Trophoblast cell (in vitro differentiated cells and primary cell): Measurements from ENCODE around the gene DOCK2.

Experiments
- DNase-seq, 2 donors: peaks; one replicate each; pipeline ENCODE4 v3.0.0-alpha.2; 2016
- H2AFZ ChIP-seq: 2 replicates; pipeline ENCODE4 v1.6.1; 2013; ENCODE audit warnings: low read length, moderate library complexity, mild to moderate bottlenecking; ENCODE audit not compliant: insufficient read depth, poor library complexity
- H2AK5ac ChIP-seq: 2 replicates; pipeline ENCODE4 v1.6.1; 2013; ENCODE audit warnings: mild to moderate bottlenecking, low read length
- H2BK120ac ChIP-seq: 2 replicates; pipeline ENCODE4 v1.6.1; 2013; ENCODE audit warnings: low read length, mild to moderate bottlenecking, moderate library complexity; ENCODE audit not compliant: insufficient read depth, poor library complexity
- H2BK12ac ChIP-seq: 2 replicates; pipeline ENCODE4 v1.6.1; 2013; ENCODE audit warnings: mild to moderate bottlenecking, low read length, moderate library complexity
- H2BK5ac ChIP-seq: 2 replicates; pipeline ENCODE4 v1.6.1; 2013; ENCODE audit warnings: low read length, low read depth, moderate library complexity, mild to moderate bottlenecking; ENCODE audit not compliant: poor library complexity
- H3K14ac ChIP-seq: 2 replicates; pipeline ENCODE4 v1.6.1; 2013; ENCODE audit warnings: mild to moderate bottlenecking, low read length
- H3K18ac ChIP-seq: 2 replicates; pipeline ENCODE4 v1.6.1; 2013; ENCODE audit warnings: mild to moderate bottlenecking, low read length
- H3K23ac ChIP-seq: 2 replicates; pipeline ENCODE4 v1.6.1; 2013; ENCODE audit warnings: low read length
- H3K27ac ChIP-seq: 2 replicates; pipeline ENCODE4 v1.5.1; 2013; ENCODE audit warnings: low read depth, mild to moderate bottlenecking, inconsistent platforms, low read length, moderate library complexity
- H3K27me3 ChIP-seq: 2 replicates; pipeline ENCODE4 v1.6.1; 2013; ENCODE audit warnings: inconsistent platforms, mild to moderate bottlenecking, low read length, moderate library complexity; ENCODE audit not compliant: insufficient read depth
- H3K36me3 ChIP-seq, 2 experiments: 1 replicate in 1 of 2; 2 replicates in 1 of 2; pipeline ENCODE4 v1.6.1; 2013; ENCODE audit warnings: low read length in 2 of 2, mild to moderate bottlenecking in 2 of 2, moderate library complexity in 1 of 2; ENCODE audit not compliant: insufficient read depth in 2 of 2, control insufficient read depth in 1 of 2
- H3K4ac ChIP-seq: 2 replicates; pipeline ENCODE4 v1.6.1; 2013; ENCODE audit warnings: low read depth, mild to moderate bottlenecking, low read length, moderate library complexity
- H3K4me1 ChIP-seq, 2 experiments: 1 replicate in 1 of 2; 2 replicates in 1 of 2; pipeline ENCODE4 v1.6.1; 2013; ENCODE audit warnings: low read length in 2 of 2, mild to moderate bottlenecking in 2 of 2, moderate library complexity in 1 of 2; ENCODE audit not compliant: insufficient read depth in 2 of 2, control insufficient read depth in 1 of 2
- H3K4me2 ChIP-seq: 2 replicates; pipeline ENCODE4 v1.6.1; 2013; ENCODE audit warnings: inconsistent platforms, mild to moderate bottlenecking, low read length, moderate library complexity
- H3K4me3 ChIP-seq: 2 replicates; pipeline ENCODE4 v1.5.1; 2013; ENCODE audit warnings: mild to moderate bottlenecking, low read depth, low read length, inconsistent platforms
- H3K79me1 ChIP-seq: one replicate; pipeline ENCODE4 v1.6.1; 2013; ENCODE audit warnings: low read length
- H3K79me2 ChIP-seq: 2 replicates; pipeline ENCODE4 v1.6.1; 2013; ENCODE audit warnings: low read length, mild to moderate bottlenecking; ENCODE audit not compliant: control insufficient read depth, insufficient read depth, poor library complexity
- H3K9ac ChIP-seq: 2 replicates; pipeline ENCODE4 v1.6.1; 2013; ENCODE audit warnings: mild to moderate bottlenecking, low read length
- H3K9me3 ChIP-seq: 2 replicates; pipeline ENCODE4 v1.6.1; 2013; ENCODE audit warnings: low read depth, mild to moderate bottlenecking, control low read depth, inconsistent platforms, low read length; ENCODE audit not compliant: insufficient read depth
- H4K12ac ChIP-seq: 2 replicates; pipeline ENCODE4 v1.6.1; 2013; ENCODE audit warnings: low read depth, mild to moderate bottlenecking, low read length, moderate library complexity
- H4K8ac ChIP-seq: 2 replicates; pipeline ENCODE4 v1.6.1; 2013; ENCODE audit warnings: low read depth, mild to moderate bottlenecking, low read length, moderate library complexity
- H4K91ac ChIP-seq: one replicate; pipeline ENCODE4 v1.6.1; 2013; ENCODE audit warnings: low read depth, mild to moderate bottlenecking, low read length, moderate library complexity
- WGBS: extraction: QIAGEN DNeasy Blood & Tissue Kit; methylation state at CpG from one replicate; pipeline ENCODE4 v1.1.7; 2013; ENCODE audit warnings: missing lambda C conversion rate; ENCODE audit not compliant: insufficient read length, insufficient coverage; ENCODE audit errors: extremely low coverage; 5-methylcytosine and 5-hydroxymethylcytosine counted together

Gene DOCK2

DNA sequence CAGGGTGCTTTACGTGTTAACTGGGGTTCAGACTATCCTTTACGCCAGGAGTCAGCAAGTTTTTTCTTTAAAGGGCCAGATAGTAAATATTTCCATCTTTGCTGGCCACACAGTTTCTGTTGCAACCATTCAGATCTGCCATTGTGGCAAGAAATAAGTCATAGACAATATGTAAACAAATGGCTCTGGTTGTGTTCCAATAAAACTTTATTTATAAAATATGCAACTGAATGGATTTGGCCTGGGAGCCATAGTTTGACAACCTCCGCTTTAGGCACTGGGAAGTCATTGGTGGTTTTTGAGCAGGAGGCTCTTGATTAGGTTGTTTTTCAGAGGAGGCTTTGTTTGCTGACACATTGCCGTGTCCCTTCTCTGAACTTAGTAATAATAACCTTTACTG is 252.5 kb downstream of the DOCK2 start:
- H3K18ac ChIP-seq: no peak overlapping the region
- no peaks in the 10 kb centered on the region for H3K36me3 ChIP-seq
- H3K27me3 ChIP-seq: no peaks in the 10 kb centered on the region
- no peak overlapping the region for H3K9ac ChIP-seq
- H3K79me2 ChIP-seq: no peaks in the 10 kb centered on the region
- no peak overlapping the region for H3K14ac ChIP-seq
- no peak overlapping the region for H2AFZ ChIP-seq
- H3K4ac ChIP-seq: no peak overlapping the region
- no peaks in the 10 kb centered on the region for H3K9me3 ChIP-seq
- no peak overlapping the region for H3K23ac ChIP-seq
- H2BK5ac ChIP-seq: no peak overlapping the region
- H3K4me1 ChIP-seq: no peaks in the 10 kb centered on the region
- H4K91ac ChIP-seq: no peak overlapping the region
- H3K4me2 ChIP-seq: no peak overlapping the region
- no peak overlapping the region for H3K27ac ChIP-seq
- no peak overlapping the region for H4K12ac ChIP-seq
- WGBS: no CpG with 5 or more reads among the region's 4 CpGs
- H4K8ac ChIP-seq: no peak overlapping the region
- no peak overlapping the region for H2BK120ac ChIP-seq
- H3K79me1 ChIP-seq: no peaks in the 10 kb centered on the region
- no peak overlapping the region for H3K4me3 ChIP-seq
- no peak for DNase-seq
- H2AK5ac ChIP-seq: no peak overlapping the region
- no peak overlapping the region for H2BK12ac ChIP-seq

DNA sequence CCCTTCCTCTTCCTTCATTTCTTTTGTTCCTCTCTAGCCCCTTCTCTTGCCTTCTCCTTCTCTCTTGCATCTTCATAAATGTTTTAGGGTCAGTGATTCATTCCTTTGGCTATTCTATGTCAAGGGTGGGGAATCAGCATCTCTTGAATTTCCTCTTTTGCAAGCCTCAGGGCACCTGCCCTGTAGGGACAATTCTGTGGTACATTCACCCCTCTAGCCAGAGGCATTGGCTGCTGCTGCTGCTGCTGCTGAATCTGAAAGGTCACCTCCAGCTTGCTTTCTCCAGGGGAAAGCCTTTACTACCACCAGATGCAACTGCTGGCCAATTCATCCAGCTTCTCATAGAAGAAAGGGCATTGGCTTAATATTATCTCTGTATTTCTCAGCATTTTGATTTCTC is 255.9 kb downstream of the DOCK2 start:
- no peak overlapping the region for H3K14ac ChIP-seq
- no peak overlapping the region for H4K91ac ChIP-seq
- H3K79me2 ChIP-seq: no peaks in the 10 kb centered on the region
- H3K9ac ChIP-seq: no peak overlapping the region
- no peak overlapping the region for H3K4ac ChIP-seq
- no peak overlapping the region for H2AFZ ChIP-seq
- H3K36me3 ChIP-seq: no peaks in the 10 kb centered on the region
- H2BK120ac ChIP-seq: no peak overlapping the region
- no peak overlapping the region for H3K4me3 ChIP-seq
- H3K9me3 ChIP-seq: no peaks in the 10 kb centered on the region
- no peak overlapping the region for H3K23ac ChIP-seq
- H3K18ac ChIP-seq: no peak overlapping the region
- no peak overlapping the region for H2BK5ac ChIP-seq
- DNase-seq: no peak
- H3K4me1 ChIP-seq: no peaks in the 10 kb centered on the region
- H4K12ac ChIP-seq: no peak overlapping the region
- H3K79me1 ChIP-seq: no peaks in the 10 kb centered on the region
- H2BK12ac ChIP-seq: no peak overlapping the region
- H3K27me3 ChIP-seq: no peaks in the 10 kb centered on the region
- H2AK5ac ChIP-seq: no peak overlapping the region
- H3K27ac ChIP-seq: no peak overlapping the region
- no peak overlapping the region for H3K4me2 ChIP-seq
- H4K8ac ChIP-seq: no peak overlapping the region

DNA sequence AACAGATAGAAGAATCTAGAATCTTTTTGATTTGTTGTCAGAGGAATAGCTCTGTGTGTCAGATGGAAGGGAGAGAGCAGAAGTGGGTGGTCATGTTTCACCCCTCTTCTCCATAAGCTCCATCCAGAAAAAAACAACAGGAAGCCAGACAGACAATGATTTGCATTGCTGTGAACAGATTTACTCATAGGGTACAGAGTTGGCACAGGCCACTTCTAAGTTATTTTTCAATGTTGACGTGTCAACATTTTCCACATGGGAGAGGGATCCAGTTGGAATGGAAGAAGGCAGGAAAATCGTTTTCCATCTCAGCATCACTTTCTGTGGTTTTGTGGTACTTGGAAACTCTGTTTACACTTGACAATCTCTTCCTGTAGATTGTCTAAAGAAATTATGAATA is 256.5 kb downstream of the DOCK2 start:
- no peak overlapping the region for H3K4me2 ChIP-seq
- H3K9me3 ChIP-seq: no peaks in the 10 kb centered on the region
- no peaks in the 10 kb centered on the region for H3K79me1 ChIP-seq
- no peak overlapping the region for H4K8ac ChIP-seq
- H3K14ac ChIP-seq: no peak overlapping the region
- H3K27ac ChIP-seq: no peak overlapping the region
- no peak overlapping the region for H2AK5ac ChIP-seq
- no peaks in the 10 kb centered on the region for H3K4me1 ChIP-seq
- no peak overlapping the region for H2BK5ac ChIP-seq
- H3K27me3 ChIP-seq: no peaks in the 10 kb centered on the region
- H3K4ac ChIP-seq: no peak overlapping the region
- H3K36me3 ChIP-seq: no peaks in the 10 kb centered on the region
- H3K18ac ChIP-seq: no peak overlapping the region
- H2AFZ ChIP-seq: no peak overlapping the region
- H3K79me2 ChIP-seq: no peaks in the 10 kb centered on the region
- H3K4me3 ChIP-seq: no peak overlapping the region
- H2BK12ac ChIP-seq: no peak overlapping the region
- no peak overlapping the region for H2BK120ac ChIP-seq
- no peak overlapping the region for H3K23ac ChIP-seq
- no peak overlapping the region for H4K12ac ChIP-seq
- no peak for DNase-seq
- no peak overlapping the region for H3K9ac ChIP-seq
- WGBS: no CpG with 5 or more reads among the region's 2 CpGs
- no peak overlapping the region for H4K91ac ChIP-seq

DNA sequence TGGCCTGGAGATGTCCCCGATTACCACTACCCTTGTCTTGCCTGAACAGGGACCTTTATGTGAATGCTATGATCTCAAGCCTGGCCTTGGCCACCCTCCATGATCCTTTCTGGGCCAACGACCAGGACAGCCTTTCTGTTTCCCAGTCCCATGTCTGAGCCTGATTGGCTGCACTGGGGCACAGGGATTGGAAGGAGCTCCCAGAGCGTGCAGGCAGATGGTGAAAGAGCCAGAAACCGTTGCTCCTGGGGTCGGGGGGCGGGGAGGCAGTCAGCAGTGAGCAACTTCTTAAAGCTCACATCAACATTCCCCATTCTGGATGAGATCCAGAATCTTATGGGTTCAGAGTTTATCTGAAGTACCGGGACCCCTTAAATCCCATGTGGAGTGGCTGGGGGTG is 258.9 kb downstream of the DOCK2 start:
- H3K36me3 ChIP-seq: no peaks in the 10 kb centered on the region
- H2BK12ac ChIP-seq: no peak overlapping the region
- no peak overlapping the region for H3K14ac ChIP-seq
- no peak overlapping the region for H4K91ac ChIP-seq
- no peak overlapping the region for H2AFZ ChIP-seq
- no peak overlapping the region for H3K4ac ChIP-seq
- H3K27ac ChIP-seq: no peak overlapping the region
- WGBS: no CpG with 5 or more reads among the region's 7 CpGs
- H3K4me3 ChIP-seq: no peak overlapping the region
- H2AK5ac ChIP-seq: no peak overlapping the region
- no peak overlapping the region for H3K18ac ChIP-seq
- H4K8ac ChIP-seq: no peak overlapping the region
- H3K79me1 ChIP-seq: no peaks in the 10 kb centered on the region
- no peak overlapping the region for H3K9ac ChIP-seq
- H3K4me2 ChIP-seq: no peak overlapping the region
- no peaks in the 10 kb centered on the region for H3K9me3 ChIP-seq
- H2BK5ac ChIP-seq: no peak overlapping the region
- H4K12ac ChIP-seq: no peak overlapping the region
- H3K4me1 ChIP-seq: no peaks in the 10 kb centered on the region
- H3K79me2 ChIP-seq: no peaks in the 10 kb centered on the region
- no peak overlapping the region for H3K23ac ChIP-seq
- no peaks in the 10 kb centered on the region for H3K27me3 ChIP-seq
- no peak overlapping the region for H2BK120ac ChIP-seq
- DNase-seq: no peak

DNA sequence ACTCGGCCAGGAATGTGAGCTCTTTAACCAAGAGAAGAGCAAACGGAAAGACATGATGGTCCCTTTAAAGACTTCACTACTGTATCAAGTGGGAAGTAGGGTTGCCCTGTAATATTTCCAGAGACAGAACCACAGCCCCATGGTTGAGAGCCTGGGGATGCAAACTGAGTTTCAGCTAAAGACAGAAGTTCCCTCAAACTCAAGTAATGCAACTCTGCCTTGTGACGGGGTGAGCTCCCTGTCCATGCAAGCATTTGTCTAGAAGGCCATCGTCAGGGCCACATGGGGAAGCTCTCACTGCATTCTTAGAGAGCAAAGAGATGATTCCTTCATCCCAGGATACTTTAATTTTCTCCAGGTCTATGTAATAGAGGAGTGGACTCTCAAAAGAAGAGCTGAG is 260.4 kb downstream of the DOCK2 start:
- Histone ChIP-seq H3K9ac (no peak overlapping the region), H2AFZ (no peak overlapping the region), H3K27ac (no peak overlapping the region), H3K23ac (no peak overlapping the region), H3K4me3 (no peak overlapping the region), H2AK5ac (no peak overlapping the region), H3K4ac (no peak overlapping the region), H3K36me3 (no peaks in the 10 kb centered on the region), H2BK120ac (no peak overlapping the region), H4K12ac (no peak overlapping the region), H3K4me2 (no peak overlapping the region), H3K27me3 (no peaks in the 10 kb centered on the region), H3K79me1 (no peaks in the 10 kb centered on the region), H2BK12ac (no peak overlapping the region), H4K8ac (no peak overlapping the region), H3K79me2 (no peaks in the 10 kb centered on the region), H3K9me3 (no peaks in the 10 kb centered on the region), H3K4me1 (no peaks in the 10 kb centered on the region), H4K91ac (no peak overlapping the region), H3K14ac (no peak overlapping the region), H2BK5ac (no peak overlapping the region), H3K18ac (no peak overlapping the region)
- DNase-seq: no peak
- WGBS: no CpG with 5 or more reads among the region's 4 CpGs
